NCI-H2227 (cell line): Measurements from ENCODE around the gene GSTP1.
"Not testable (repeated sequence)": the region's sequence is repeated elsewhere in the genome, so short reads cannot be mapped to it uniquely, and the experiment has no call there.

Experiments used
- DNase-seq: peaks from one replicate; lab custom pipeline; 2025; ENCODE audit not compliant: unreplicated experiment; lab: John Stamatoyannopoulos, UW

GSTP1 gene

GRCh38 chr11:67562963-67563704 is 20.5 kb upstream of the GSTP1 start:
- no peak for DNase-seq

DNA sequence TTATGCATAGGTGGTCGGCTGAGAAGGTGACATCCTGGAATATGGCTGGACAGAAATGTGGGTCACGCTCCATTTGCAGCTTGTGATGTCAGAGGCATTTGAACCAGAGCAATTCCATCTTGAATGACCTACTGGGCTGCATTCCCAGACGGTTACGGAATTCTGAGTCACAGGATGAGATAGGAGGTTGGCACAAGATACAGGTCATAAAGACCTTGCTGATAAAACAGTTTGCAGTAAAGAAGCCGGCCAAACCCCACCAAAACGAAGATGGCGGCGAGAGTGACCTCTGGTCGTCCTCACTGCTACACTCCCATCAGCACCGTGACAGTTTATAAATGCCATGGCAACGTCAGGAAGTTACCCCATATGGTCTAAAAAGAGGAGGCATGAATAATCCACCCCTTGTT is 19.9 kb upstream of the GSTP1 start:
- not testable (repeated sequence) for DNase-seq

DNA sequence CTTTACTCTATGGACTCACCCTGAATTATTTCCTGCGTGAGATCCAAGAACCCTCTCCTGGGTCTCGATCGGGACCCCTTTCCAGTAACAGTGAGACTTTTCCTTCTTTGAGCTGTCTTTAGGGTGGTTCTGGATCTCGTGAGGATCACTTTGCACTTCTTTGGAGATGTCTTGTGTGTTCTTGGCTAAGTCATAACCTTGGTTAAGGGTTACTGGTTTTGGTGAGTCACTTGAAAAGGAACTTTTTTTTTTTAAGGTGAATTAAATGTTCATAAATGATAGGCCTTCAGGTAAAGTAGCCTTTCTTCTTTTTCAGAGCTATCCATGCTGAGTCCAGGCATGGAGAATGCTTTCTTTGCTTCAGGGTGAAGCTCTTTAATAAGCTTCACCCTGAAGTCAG is 19.4 kb upstream of the GSTP1 start:
- no peak for DNase-seq

- no peak for DNase-seq
These were observed 12.2 kb upstream of the GSTP1 start for GRCh38 chr11:67571443-67571842.

DNA sequence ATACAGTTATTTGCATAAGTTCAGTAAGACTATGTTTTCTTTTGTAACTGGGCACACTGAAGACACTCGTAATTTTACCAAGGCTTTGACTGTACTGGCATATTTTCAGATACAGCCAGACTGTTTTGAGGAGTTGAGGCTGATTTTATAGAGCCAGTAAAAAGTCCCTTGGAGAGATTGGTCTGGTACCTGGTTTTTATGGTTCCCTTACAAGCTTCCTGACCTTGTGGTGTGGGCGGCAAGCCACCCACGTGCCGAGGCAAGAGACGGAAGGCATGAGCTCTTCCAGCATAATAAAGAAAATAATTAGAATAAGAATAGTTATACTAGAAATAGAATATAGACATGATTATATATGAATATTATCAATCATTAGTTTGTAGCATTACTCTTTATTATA is 11.3 kb upstream of the GSTP1 start:
- DNase-seq = no peak

- DNase-seq = peak; percentile 75
These were observed 10.7 kb upstream of the GSTP1 start for GRCh38 chr11:67572747-67573419.

DNA sequence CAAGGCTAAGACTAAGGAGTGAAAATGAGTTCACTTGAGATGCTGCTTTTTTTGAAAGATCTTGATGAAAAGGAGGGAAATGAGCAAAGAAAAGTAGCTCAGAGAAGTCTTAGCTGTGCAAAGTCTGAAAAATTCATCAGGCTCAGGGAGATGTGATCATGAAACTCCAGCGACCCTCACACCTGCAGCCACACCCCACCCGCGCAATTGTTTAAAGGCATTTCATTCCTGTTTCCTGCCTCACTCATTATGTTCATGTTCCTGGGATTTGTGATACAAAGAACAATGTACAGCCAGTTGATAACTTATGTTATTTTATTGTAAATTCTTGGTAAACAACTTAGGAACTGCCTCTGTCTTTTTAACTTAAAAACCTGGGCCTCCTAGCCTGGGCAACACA is 8.7 kb upstream of the GSTP1 start:
- DNase-seq = no peak

- DNase-seq = no peak
These were observed 6.7 kb upstream of the GSTP1 start for GRCh38 chr11:67576735-67577475.

- no peak for DNase-seq
These were observed 5.7 kb upstream of the GSTP1 start for GRCh38 chr11:67577951-67578350.

DNA sequence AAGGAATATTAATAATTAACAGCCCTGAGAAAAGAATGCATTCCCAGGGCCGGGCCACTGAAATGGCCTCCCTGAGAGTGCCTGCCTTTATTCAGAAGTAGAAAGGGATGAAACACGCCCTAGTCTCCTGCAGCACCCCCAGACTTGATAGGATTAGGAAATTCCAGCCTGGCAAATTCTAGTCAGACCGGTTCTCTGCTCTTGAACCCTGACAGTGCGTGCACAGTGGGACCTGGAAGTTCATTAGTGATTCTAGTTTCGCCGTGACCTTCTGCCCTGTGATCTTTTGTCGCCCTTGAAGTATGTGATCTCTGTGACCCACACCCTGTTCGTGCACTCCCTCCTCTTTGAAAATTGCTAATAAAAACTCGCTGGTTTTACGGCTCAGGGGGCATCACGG is 2.1 kb upstream of the GSTP1 start:
- no peak for DNase-seq

DNA sequence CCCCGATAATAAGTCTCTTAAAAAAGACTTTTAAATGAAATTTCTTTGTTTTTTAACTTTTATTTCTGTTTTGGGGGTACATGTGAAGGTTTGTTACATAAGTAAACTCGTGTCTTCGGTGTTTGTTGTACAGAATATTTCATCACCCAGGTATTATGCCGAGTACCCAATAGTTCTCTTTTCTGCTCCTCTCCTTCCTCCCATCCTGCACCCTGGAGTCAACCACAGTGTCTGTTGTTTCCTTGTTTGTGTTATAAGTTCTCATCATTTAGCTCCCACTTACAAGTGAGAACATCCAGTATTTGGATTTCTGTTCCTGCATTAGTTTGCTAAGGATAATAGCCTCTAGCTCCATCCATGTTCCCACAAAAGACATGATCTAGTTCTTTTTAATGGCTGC is 1.6 kb upstream of the GSTP1 start:
- DNase-seq = no peak

DNA sequence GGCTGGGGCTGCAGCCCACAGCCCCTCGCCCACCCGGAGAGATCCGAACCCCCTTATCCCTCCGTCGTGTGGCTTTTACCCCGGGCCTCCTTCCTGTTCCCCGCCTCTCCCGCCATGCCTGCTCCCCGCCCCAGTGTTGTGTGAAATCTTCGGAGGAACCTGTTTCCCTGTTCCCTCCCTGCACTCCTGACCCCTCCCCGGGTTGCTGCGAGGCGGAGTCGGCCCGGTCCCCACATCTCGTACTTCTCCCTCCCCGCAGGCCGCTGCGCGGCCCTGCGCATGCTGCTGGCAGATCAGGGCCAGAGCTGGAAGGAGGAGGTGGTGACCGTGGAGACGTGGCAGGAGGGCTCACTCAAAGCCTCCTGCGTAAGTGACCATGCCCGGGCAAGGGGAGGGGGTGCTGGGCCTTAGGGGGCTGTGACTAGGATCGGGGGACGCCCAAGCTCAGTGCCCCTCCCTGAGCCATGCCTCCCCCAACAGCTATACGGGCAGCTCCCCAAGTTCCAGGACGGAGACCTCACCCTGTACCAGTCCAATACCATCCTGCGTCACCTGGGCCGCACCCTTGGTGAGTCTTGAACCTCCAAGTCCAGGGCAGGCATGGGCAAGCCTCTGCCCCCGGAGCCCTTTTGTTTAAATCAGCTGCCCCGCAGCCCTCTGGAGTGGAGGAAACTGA is 731 bp downstream of the GSTP1 start:
- DNase-seq = peak; percentile 76

DNA sequence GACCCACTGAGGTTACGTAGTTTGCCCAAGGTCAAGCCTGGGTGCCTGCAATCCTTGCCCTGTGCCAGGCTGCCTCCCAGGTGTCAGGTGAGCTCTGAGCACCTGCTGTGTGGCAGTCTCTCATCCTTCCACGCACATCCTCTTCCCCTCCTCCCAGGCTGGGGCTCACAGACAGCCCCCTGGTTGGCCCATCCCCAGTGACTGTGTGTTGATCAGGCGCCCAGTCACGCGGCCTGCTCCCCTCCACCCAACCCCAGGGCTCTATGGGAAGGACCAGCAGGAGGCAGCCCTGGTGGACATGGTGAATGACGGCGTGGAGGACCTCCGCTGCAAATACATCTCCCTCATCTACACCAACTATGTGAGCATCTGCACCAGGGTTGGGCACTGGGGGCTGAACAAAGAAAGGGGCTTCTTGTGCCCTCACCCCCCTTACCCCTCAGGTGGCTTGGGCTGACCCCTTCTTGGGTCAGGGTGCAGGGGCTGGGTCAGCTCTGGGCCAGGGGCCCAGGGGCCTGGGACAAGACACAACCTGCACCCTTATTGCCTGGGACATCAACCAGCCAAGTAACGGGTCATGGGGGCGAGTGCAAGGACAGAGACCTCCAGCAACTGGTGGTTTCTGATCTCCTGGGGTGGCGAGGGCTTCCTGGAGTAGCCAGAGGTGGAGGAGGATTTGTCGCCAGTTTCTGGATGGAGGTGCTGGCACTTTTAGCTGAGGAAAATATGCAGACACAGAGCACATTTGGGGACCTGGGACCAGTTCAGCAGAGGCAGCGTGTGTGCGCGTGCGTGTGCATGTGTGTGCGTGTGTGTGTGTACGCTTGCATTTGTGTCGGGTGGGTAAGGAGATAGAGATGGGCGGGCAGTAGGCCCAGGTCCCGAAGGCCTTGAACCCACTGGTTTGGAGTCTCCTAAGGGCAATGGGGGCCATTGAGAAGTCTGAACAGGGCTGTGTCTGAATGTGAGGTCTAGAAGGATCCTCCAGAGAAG is 1.6 kb downstream of the GSTP1 start:
- peak; percentile 23 for DNase-seq

DNA sequence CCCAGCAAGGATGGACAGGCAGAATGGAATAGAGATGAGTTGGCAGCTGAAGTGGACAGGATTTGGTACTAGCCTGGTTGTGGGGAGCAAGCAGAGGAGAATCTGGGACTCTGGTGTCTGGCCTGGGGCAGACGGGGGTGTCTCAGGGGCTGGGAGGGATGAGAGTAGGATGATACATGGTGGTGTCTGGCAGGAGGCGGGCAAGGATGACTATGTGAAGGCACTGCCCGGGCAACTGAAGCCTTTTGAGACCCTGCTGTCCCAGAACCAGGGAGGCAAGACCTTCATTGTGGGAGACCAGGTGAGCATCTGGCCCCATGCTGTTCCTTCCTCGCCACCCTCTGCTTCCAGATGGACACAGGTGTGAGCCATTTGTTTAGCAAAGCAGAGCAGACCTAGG is 2.3 kb downstream of the GSTP1 start:
- no peak for DNase-seq

- no peak for DNase-seq
These were observed 3.1 kb downstream of the GSTP1 start for GRCh38 chr11:67586568-67587250.

- DNase-seq = no peak
These were observed 4.5 kb downstream of the GSTP1 start for GRCh38 chr11:67588136-67588503.

GRCh38 chr11:67588899-67589415 is 5.3 kb downstream of the GSTP1 start:
- DNase-seq = not testable (repeated sequence)

GRCh38 chr11:67592880-67593564 is 9.4 kb downstream of the GSTP1 start:
- DNase-seq = no peak

DNA sequence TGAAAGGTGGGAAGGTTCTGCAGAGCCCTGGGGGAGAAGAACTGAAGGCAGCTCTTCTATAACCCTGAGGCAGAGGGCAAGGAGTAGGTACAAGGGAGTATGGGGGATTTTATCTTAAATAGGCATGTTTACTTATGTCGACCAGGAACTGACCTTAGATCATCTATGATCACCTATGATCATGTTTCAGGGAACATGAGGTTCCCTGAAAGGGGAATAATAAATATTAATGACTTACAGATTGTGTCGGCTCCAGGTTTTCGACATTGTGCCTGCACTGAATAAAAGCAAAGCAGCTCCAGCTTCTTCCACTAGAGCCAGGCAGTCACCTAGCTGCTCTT is 9.9 kb downstream of the GSTP1 start:
- DNase-seq = no peak
